ENCODE measurements around the gene OR51E2.
"Not testable (repeated sequence)": the region's sequence is repeated elsewhere in the genome, so short reads cannot be mapped to it uniquely, and the experiment has no call there.

OR51E2 gene, protein sequence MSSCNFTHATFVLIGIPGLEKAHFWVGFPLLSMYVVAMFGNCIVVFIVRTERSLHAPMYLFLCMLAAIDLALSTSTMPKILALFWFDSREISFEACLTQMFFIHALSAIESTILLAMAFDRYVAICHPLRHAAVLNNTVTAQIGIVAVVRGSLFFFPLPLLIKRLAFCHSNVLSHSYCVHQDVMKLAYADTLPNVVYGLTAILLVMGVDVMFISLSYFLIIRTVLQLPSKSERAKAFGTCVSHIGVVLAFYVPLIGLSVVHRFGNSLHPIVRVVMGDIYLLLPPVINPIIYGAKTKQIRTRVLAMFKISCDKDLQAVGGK

DNA sequence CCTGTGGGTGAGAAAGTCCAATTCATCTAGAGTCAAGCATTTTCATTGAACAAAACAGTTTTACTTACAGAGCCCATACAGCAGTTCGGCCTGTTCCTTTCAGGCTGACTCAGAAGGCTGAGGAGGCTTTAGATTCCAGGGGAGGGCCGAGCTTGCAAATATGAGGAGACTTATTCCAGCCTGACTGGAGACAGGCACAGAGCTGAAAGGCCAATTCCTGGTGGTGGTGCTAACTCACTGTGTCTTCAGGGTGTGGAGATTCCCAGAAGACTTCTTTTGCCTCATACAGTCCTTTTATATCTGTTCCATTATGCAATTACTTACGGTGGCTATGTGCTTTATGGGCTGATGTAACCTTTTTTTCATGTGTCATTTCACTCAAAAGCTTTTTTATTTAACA lies at the start of gene OR51E2:
OR51E2 (minus strand) TSS at position 269 of the 400 bp plus-strand sequence. CDS start 15,142 bp downstream, outside the sequence.
- H3K27ac ChIP-seq = no peak within 1 kb of the TSS
- no peak for TF ChIP-seq ZFX (IDR thresholded peaks at IDR 0.05)
- TF ChIP-seq, protein P1, sequence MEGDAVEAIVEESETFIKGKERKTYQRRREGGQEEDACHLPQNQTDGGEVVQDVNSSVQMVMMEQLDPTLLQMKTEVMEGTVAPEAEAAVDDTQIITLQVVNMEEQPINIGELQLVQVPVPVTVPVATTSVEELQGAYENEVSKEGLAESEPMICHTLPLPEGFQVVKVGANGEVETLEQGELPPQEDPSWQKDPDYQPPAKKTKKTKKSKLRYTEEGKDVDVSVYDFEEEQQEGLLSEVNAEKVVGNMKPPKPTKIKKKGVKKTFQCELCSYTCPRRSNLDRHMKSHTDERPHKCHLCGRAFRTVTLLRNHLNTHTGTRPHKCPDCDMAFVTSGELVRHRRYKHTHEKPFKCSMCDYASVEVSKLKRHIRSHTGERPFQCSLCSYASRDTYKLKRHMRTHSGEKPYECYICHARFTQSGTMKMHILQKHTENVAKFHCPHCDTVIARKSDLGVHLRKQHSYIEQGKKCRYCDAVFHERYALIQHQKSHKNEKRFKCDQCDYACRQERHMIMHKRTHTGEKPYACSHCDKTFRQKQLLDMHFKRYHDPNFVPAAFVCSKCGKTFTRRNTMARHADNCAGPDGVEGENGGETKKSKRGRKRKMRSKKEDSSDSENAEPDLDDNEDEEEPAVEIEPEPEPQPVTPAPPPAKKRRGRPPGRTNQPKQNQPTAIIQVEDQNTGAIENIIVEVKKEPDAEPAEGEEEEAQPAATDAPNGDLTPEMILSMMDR (conservative IDR thresholded peaks at IDR 0.05) = no peak

DNA sequence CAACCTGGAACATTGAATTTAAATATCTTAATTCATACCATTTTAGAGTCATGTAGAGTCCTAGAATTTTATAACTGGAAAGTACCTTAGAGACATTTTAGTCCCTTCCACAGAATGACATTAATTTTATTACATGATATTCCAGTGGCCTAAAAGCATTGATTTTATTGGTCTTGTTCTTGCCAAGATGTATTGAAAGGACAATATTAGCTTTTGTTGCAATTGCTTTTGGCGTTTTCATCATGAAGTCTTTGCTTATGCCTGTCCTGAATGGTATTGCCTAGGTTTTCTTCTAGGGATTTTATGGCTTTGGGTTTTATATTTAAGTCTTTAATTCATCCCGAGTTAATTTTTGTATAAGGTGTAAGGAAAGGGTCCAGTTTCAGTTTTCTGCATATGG lies 43.1 kb upstream of the OR51E2 start:
- peak overlapping the region; percentile 43; the same call in 1 of the 2 replicates for H3K27ac ChIP-seq
- TF ChIP-seq, protein P1 (conservative IDR thresholded peaks at IDR 0.05) = no peak
- no peak for TF ChIP-seq ZFX (IDR thresholded peaks at IDR 0.05)

DNA sequence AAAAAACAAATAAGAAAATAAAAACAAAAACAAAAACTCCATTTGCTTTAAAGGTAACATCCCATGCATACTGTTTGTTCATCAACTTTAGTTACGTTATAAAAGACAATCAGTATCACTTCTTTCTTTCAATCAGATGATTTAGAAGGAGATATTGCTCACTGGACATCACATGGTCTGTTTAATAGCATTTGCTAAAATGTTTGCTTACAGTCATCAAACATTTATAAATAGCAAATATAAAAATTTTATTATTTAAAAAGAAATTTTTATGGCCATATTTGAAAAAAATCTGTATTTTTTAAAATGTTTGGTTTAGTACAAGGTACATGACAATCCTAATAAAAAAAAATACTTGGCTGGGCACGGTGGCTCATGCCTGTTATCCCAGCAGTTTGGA lies 29.5 kb upstream of the OR51E2 start:
- TF ChIP-seq, protein P1 (conservative IDR thresholded peaks at IDR 0.05) = no peak
- no peak for TF ChIP-seq ZFX (IDR thresholded peaks at IDR 0.05)
- peak overlapping the region; percentile 40; the same call in 1 of the 2 replicates for H3K27ac ChIP-seq

DNA sequence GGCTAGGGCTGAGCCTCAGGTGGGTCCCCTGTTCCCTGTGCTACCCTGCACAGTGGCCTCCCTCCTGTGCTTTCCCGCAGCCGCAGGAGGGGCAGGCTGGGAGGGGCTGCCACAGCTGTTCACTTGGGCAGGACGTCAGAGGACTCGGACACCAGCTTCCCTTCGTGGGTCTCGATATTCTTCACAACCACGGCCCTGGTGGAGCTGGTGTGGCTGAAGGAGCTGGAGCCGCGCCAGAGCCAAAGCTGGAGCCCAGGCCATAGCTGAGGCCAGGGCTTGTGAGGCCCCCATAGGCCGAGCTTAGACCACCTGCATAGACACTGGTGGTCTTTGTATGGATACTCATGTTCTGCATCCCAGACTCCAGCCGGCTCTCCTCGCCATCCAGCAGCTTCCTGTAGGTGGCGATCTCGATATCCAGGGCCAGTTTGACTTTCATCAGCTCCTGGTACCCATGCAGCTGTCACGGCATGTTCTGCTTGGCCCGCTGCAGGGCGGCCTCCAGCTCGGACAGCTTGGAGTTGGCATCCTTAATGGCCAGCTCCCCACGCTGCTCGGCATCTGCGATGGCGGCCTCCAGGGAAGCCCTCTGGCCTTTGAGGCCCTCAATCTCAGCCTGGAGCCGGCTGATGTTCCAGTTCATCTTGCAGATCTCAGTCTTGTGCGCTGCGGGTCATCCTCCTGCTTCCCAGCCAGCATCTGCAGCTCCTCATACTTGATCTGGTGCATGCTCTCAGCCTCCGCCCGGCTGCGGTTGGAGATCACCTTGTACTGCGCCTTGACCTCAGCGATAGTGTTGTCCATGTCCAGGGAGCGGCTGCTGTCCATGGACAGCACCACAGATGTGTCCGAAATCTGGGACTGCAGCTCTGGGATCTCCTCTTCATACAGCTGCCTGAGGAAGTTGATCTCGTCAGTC lies 25.2 kb upstream of the OR51E2 start:
- TF ChIP-seq, protein P1 (conservative IDR thresholded peaks at IDR 0.05) = 0 out of 2 replicates have a peak, but pooled peaks have one; percentile 10
- H3K27ac ChIP-seq = not testable (repeated sequence)

DNA sequence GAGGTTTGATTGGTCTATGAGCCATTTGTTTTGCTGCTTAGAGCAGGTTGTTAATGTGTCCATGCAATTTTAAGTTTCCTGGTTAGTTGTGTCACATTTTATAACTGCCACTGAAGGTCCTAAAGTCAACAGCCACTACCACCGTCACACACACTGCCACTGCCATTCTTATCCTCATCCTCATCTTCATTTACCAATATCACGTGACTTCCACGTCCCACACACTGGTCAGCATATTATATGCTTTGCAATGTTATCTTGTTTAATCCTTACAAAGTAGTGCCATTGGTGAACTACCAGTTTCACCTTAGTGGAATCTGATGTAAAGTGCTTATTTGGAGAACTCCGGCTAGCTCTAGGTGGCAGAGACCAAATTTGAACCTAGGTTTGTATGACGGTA lies 16.6 kb upstream of the OR51E2 start:
- TF ChIP-seq, protein P1 (conservative IDR thresholded peaks at IDR 0.05) = no peak
- TF ChIP-seq ZFX (IDR thresholded peaks at IDR 0.05) = no peak
- H3K27ac ChIP-seq = no peak overlapping the region

DNA sequence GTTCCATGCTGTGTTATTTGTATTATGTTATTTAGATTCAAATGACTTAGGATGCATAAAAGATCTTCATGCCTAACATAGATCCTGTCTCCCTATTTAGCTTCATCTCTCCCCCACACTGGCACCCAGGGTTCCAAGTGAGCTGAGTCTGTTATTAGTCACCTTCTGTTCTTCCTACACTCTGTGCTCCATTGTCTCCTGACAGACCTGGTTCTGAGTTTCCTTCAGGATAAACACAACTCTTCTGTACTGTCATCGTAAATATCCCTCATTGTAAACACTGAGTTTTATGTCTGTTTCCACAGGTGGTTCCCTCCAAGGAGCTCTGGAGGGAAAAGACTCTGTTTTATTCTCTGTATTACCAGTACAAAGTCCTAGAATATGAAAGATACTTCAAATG lies 15.6 kb upstream of the OR51E2 start:
- H3K27ac ChIP-seq = no peak overlapping the region
- TF ChIP-seq, protein P1 (conservative IDR thresholded peaks at IDR 0.05) = no peak
- TF ChIP-seq ZFX (IDR thresholded peaks at IDR 0.05) = no peak
